Neural crest cell (in vitro differentiated cells): ENCODE measurements around the gene PPP1R9B. TPM values are rescaled to one million over a fixed set of nuclear protein-coding genes. Genes with fewer than 3 reads are reported as not detected.

Experiments used
- DNase-seq: peaks from one replicate; pipeline ENCODE4 v3.0.0; 2021; ENCODE audit warnings: low read depth, mixed read lengths, low spot score
- H3K27ac Mint-ChIP-seq: one replicate; pipeline ENCODE4 v1.8.0; 2021; ENCODE audit warnings: mild to moderate bottlenecking, mixed read lengths; ENCODE audit not compliant: unreplicated experiment
- H3K27me3 Mint-ChIP-seq: 2 replicates; pipeline ENCODE4 v1.8.0; 2021; ENCODE audit warnings: low read depth, mild to moderate bottlenecking, mixed read lengths
- H3K36me3 Mint-ChIP-seq: 2 replicates; pipeline ENCODE4 v1.8.0; 2021; ENCODE audit warnings: low read depth, mild to moderate bottlenecking, mixed read lengths
- H3K4me1 Mint-ChIP-seq: 2 replicates; pipeline ENCODE4 v1.8.0; 2021; ENCODE audit warnings: mixed read lengths
- H3K4me3 Mint-ChIP-seq: one replicate; pipeline ENCODE4 v1.8.0; 2021; ENCODE audit warnings: mild to moderate bottlenecking, mixed read lengths
- H3K9me3 Mint-ChIP-seq: 2 replicates; pipeline ENCODE4 v1.8.0; 2021; ENCODE audit warnings: mixed read lengths
- total RNA-seq: library from RNA; stranded (reverse); gene quantifications from 2 replicates; pipeline ENCODE4 v1.2.1, GENCODE V29; 2021
- TF ChIP-seq, protein P1 (sequence below): fragments of 200-600 bp; sonication (generic); conservative IDR thresholded peaks from 2 replicates; pipeline ENCODE4 v1.5.0; 2021; ENCODE audit warnings: antibody characterized with exemption, mild to moderate bottlenecking

PPP1R9B gene
- total RNA-seq, 1 donor from 2014 or later: 68.8 TPM

DNA sequence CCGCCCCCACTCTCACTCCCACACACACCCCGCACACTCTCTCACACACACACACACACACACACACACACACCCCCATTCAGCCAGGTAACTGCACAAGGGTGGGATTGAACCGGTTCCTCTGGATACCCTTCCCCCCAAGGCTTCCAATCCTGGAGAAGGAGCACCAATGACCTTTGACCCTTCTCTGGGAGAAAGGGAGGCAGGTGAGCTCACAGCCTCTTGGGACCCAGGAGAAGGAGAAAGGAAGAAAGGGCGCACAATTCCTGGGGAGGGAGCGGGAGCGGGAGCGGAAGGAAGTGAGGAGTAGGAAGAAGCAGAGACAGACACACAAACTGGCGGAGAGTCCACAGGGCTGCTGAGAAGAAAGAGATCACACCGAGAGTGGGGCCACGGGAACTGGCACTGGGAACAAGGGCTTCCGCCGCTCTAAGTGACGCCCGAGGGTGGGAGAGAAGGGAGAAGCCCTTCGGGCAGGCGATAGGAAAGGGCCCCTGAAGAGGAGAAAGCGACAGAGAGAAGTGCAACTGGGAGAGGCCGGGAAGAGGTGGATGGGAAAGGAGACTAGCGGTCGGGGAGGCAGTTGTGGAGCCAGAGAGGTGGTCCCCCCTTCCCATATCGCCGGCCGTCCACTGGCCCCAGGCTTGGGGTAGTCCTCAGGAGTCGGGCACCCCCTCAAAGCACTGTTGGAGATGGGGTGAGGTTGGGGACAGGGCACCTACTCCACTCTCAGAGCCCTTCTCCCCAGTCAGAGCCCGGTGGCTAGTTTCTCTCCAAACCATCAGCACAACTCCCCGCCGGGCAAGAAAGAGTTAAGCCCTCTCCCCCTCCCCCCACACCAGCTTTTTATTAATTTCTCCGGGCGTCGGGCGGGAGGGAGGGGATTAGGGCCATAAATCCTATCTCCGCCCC, 21.8 kb downstream of the PPP1R9B start:
- Mint-ChIP-seq H3K4me1 (peaks cover 37% of the 10 kb centered on the region), H3K36me3 (no peaks in the 10 kb centered on the region), H3K9me3 (no peaks in the 10 kb centered on the region), H3K27me3 (peaks cover 16% of the 10 kb centered on the region), H3K27ac (peak overlapping the region; percentile 97), H3K4me3 (peak overlapping the region; percentile 92)
- TF ChIP-seq, protein P1, sequence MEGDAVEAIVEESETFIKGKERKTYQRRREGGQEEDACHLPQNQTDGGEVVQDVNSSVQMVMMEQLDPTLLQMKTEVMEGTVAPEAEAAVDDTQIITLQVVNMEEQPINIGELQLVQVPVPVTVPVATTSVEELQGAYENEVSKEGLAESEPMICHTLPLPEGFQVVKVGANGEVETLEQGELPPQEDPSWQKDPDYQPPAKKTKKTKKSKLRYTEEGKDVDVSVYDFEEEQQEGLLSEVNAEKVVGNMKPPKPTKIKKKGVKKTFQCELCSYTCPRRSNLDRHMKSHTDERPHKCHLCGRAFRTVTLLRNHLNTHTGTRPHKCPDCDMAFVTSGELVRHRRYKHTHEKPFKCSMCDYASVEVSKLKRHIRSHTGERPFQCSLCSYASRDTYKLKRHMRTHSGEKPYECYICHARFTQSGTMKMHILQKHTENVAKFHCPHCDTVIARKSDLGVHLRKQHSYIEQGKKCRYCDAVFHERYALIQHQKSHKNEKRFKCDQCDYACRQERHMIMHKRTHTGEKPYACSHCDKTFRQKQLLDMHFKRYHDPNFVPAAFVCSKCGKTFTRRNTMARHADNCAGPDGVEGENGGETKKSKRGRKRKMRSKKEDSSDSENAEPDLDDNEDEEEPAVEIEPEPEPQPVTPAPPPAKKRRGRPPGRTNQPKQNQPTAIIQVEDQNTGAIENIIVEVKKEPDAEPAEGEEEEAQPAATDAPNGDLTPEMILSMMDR: no peak
- DNase-seq: peak; percentile 43

DNA sequence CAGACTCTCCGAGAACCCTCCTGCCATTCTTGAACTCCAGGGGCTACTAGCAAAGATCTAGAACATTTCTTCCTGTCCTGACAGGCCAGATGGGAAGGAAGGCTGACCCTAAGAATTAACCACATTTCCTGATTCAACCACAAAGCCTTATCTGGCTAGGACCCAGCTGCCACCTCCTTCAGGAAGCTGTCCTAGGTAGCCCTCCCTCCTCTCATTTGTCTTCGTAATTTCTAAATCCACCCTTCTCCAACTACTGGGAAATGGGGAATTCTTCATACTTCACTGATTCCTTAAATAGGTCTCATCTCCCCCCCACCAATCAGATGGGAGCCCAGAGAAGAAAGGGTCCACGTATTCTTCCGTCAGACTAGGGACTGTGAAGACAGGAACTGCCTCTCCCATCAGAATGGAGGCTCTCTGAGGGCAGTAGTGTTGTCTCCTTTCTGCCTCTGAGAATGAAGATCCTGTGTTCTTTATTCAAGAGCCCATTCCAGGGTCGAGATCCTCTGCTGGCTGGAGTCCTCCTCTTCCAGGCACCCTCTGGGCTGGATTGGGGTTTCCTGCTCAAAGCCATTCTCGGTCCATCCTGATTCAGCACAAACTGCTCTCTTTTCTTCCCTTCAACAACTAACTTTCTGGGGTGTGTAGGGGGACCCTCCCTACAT, 22.6 kb downstream of the PPP1R9B start:
- no peak overlapping the region for H3K27ac Mint-ChIP-seq
- H3K9me3 Mint-ChIP-seq: no peaks in the 10 kb centered on the region
- no peak for DNase-seq
- no peaks in the 10 kb centered on the region for H3K36me3 Mint-ChIP-seq
- peaks cover 16% of the 10 kb centered on the region for H3K27me3 Mint-ChIP-seq
- TF ChIP-seq, protein P1: no peak
- peak overlapping the region; percentile 62 for H3K4me3 Mint-ChIP-seq
- peaks cover 45% of the 10 kb centered on the region for H3K4me1 Mint-ChIP-seq

DNA sequence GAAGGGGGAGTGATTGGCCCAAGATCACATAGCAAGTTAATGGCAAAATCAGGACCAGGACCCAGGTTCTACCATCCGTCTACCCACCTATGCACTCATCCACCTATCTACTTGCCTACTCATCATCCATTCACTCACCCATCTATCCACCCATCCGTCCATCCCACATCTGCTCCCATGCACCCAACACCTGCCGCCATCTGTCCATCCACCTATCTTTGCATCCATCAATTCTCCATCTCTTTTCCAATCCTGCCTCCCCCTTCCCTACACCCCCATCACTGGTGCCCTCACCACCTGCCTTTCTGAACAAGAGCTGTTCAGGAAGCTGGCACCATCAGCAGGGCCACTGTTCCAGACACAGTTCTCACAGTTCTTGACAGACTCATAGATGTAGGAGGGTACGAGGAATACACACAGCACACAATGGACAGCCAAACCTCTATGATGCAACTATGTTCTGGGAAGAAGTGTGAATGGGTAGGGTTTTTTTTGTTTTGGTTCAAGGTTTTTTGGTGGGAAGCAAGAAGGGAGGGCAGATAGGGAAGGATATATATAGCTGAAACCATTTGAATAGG, 25.0 kb downstream of the PPP1R9B start:
- TF ChIP-seq, protein P1: no peak
- no peak for DNase-seq
- Mint-ChIP-seq H3K4me1 (peaks cover 50% of the 10 kb centered on the region), H3K27ac (no peak overlapping the region), H3K36me3 (no peaks in the 10 kb centered on the region), H3K27me3 (peaks cover 4% of the 10 kb centered on the region), H3K9me3 (no peaks in the 10 kb centered on the region), H3K4me3 (peak overlapping the region; percentile 1)

DNA sequence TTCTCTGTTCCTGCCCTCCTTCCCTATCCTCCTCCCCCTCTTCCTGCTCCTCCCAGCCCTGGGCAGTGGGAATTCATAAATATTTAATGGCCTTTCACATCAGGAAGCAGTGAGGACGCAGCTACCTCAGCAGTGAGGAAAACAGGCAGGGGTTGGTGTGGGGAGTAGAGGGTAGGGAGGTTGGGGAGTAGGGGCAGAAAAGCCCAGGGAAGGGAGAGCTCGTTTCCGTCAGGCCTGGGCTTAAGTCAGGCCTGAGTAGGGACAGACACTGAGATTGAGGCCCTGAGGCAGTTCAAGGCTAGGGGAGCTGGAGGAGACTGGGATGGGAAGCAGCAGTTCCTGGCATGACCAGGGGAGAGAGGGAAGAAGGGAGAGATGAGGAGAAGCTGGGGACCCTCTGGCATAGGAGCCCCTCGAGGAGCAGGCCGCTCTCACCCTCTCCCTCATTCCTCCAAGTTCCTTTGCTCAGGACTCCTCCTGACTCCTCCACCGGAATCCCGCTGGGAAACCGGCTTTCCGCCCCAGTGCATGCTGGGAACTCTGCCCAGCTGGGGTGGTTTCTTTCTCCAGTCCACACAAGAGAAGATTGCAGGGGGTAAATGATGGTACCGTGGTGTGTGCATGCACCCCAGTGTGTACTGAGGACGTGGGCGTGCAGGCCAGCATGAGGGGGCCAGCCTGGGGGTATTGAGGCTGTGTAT, 26.7 kb downstream of the PPP1R9B start:
- TF ChIP-seq, protein P1: no peak
- Mint-ChIP-seq H3K36me3 (no peaks in the 10 kb centered on the region), H3K4me3 (peak overlapping the region; percentile 47), H3K27ac (peak overlapping the region; percentile 39), H3K4me1 (peaks cover 56% of the 10 kb centered on the region), H3K27me3 (peaks cover 4% of the 10 kb centered on the region), H3K9me3 (no peaks in the 10 kb centered on the region)
- DNase-seq: no peak

DNA sequence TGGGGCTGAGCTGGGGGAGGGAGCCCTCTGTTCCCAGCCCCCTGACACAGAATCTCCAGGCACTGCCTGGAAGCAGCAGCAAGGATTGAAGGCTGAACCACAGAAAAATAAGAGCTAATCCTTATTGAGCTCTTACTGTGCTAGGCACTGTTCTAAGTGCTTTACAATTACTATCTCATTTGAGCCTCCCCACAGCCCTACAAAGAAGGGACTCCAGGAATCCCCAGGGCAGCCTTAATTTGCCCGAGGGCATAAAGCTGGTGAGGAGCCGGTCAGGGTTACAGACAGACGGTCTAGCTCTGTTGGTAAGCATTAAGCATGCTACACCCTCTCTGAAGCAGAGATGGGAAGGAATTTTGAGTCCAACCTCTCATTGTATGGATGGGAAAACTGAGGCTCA, 27.5 kb downstream of the PPP1R9B start:
- TF ChIP-seq, protein P1: no peak
- no peak overlapping the region for H3K4me3 Mint-ChIP-seq
- H3K36me3 Mint-ChIP-seq: no peaks in the 10 kb centered on the region
- H3K9me3 Mint-ChIP-seq: no peaks in the 10 kb centered on the region
- peaks cover 5% of the 10 kb centered on the region for H3K27me3 Mint-ChIP-seq
- no peak for DNase-seq
- H3K4me1 Mint-ChIP-seq: peaks cover 49% of the 10 kb centered on the region
- H3K27ac Mint-ChIP-seq: no peak overlapping the region
